HEK293T (cell line): Measurements from ENCODE around the gene PCDHGA2.
"Not testable (repeated sequence)": the region's sequence is repeated elsewhere in the genome, so short reads cannot be mapped to it uniquely, and the experiment has no call there.

Experiments
- CTCF ChIA-PET: fragments of 350-600 bp; formaldehyde crosslinking; extraction: SDS; loops from one replicate; lab custom pipeline; 2021; ENCODE audit warnings: antibody characterized with exemption, inconsistent platforms; lab: Yijun Ruan, JAX
- POLR2A ChIA-PET: fragments of 350-600 bp; formaldehyde crosslinking; extraction: SDS; loops from one replicate; lab custom pipeline; 2020; ENCODE audit warnings: antibody characterized with exemption, inconsistent platforms; lab: Yijun Ruan, JAX
- DNase-seq: peaks from one replicate; pipeline ENCODE4 v3.0.0; 2012; ENCODE audit warnings: mixed read lengths; ENCODE audit errors: extremely low spot score
- ARNT ChIP-seq: fragments of 450-650 bp; IDR thresholded peaks from 2 replicates; pipeline ENCODE4 v1.6.1; 2017; ENCODE audit warnings: mild to moderate bottlenecking
- BHLHE40 ChIP-seq: fragments of 450-650 bp; IDR thresholded peaks from 2 replicates; pipeline ENCODE4 v1.6.1; 2016; ENCODE audit warnings: mild to moderate bottlenecking, moderate library complexity, borderline replicate concordance
- CTBP1 ChIP-seq: fragments of 450-650 bp; IDR thresholded peaks from 2 replicates; pipeline ENCODE4 v1.6.1; 2016; ENCODE audit warnings: borderline replicate concordance
- ELF4 ChIP-seq: fragments of 450-650 bp; IDR thresholded peaks from 2 replicates; pipeline ENCODE4 v1.6.1; 2017; ENCODE audit warnings: antibody characterized with exemption
- FOXA1 ChIP-seq: fragments of 450-650 bp; IDR thresholded peaks from 2 replicates; pipeline ENCODE4 v1.6.1; 2016; ENCODE audit warnings: mild to moderate bottlenecking
- FOXK2 ChIP-seq: fragments of 450-650 bp; IDR thresholded peaks from 2 replicates; pipeline ENCODE4 v1.6.1; 2016; ENCODE audit warnings: mild to moderate bottlenecking
- FOXM1 ChIP-seq: fragments of 450-650 bp; IDR thresholded peaks from 2 replicates; pipeline ENCODE4 v1.6.1; 2017; ENCODE audit warnings: mild to moderate bottlenecking, borderline replicate concordance
- HDGF ChIP-seq: fragments of 450-650 bp; IDR thresholded peaks from 2 replicates; pipeline ENCODE4 v1.6.1; 2017; ENCODE audit warnings: antibody characterized with exemption, borderline replicate concordance
- L3MBTL2 ChIP-seq: fragments of 450-650 bp; conservative IDR thresholded peaks from 2 replicates; pipeline ENCODE4 v1.6.1; 2016; ENCODE audit warnings: mild to moderate bottlenecking
- LEF1 ChIP-seq: fragments of 450-650 bp; IDR thresholded peaks from 2 replicates; pipeline ENCODE4 v1.6.1; 2017; ENCODE audit warnings: mild to moderate bottlenecking, borderline replicate concordance
- NFRKB ChIP-seq: fragments of 450-650 bp; IDR thresholded peaks from 2 replicates; pipeline ENCODE4 v1.6.1; 2016; ENCODE audit warnings: mild to moderate bottlenecking, moderate library complexity
- SP1 ChIP-seq: fragments of 450-650 bp; IDR thresholded peaks from 2 replicates; pipeline ENCODE4 v1.6.1; 2017
- SUZ12 ChIP-seq: fragments of 450-650 bp; IDR thresholded peaks from 2 replicates; pipeline ENCODE4 v1.6.1; 2016; ENCODE audit warnings: mild to moderate bottlenecking
- TARDBP ChIP-seq: fragments of 450-650 bp; IDR thresholded peaks from 2 replicates; pipeline ENCODE4 v1.6.1; 2016
- ZNF384 ChIP-seq: fragments of 450-650 bp; IDR thresholded peaks from 2 replicates; pipeline ENCODE4 v1.6.1; 2016
- TF ChIP-seq, protein P1 (sequence below): fragments of 450-650 bp; IDR thresholded peaks from 2 replicates; pipeline ENCODE4 v1.6.1; 2016

PCDHGA2 gene

DNA sequence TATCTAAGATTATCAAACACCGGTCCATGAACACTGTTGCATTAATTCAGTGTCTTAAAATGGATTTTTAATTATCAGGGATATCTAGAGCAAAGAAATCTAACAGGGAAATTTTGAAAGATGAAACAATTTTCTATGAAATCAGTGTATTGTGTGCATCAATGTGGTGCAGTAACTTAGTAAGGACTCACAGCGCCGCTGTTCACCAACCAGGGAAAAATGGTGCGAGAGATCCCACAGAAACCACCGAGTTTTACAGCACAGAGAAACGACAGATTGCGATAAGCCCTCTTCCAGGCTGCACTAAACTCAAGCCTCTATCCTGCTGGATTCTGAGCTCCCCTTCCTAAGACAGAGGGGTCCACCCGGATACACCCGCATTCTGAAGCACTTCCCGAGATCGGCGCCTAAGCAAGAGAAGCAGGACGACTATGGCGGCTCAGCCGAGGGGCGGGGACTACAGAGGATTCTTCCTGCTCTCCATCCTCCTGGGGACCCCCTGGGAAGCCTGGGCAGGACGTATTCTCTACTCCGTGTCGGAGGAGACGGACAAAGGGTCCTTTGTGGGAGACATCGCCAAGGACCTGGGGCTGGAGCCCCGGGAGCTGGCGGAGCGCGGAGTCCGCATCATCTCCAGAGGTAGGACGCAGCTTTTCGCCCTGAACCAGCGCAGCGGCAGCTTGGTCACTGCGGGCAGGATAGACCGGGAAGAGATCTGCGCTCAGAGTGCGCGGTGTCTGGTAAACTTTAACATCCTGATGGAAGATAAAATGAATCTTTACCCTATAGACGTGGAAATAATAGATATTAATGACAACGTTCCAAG, 44.1 kb downstream of the PCDHGA2 start, which contains the start of gene PCDHGA7:
TSS of gene PCDHGA7 (plus strand) at position 274 of the 826 bp plus-strand sequence. CDS start at position 432, 158 bp downstream.
- peak; percentile 19 for DNase-seq
- no peak for TF ChIP-seq HDGF
- TF ChIP-seq SP1 = no peak
- TF ChIP-seq ZNF384 = no peak
- no peak for TF ChIP-seq LEF1
- no peak for TF ChIP-seq FOXA1
- TF ChIP-seq ELF4 = no peak
- ChIA-PET POLR2A (no interaction called here), CTCF (interaction anchor here (0.9 kb wide), 1 partner anchor 8 kb away, joined by 3 read pairs; no protein-coding TSS in a partner anchor)

DNA sequence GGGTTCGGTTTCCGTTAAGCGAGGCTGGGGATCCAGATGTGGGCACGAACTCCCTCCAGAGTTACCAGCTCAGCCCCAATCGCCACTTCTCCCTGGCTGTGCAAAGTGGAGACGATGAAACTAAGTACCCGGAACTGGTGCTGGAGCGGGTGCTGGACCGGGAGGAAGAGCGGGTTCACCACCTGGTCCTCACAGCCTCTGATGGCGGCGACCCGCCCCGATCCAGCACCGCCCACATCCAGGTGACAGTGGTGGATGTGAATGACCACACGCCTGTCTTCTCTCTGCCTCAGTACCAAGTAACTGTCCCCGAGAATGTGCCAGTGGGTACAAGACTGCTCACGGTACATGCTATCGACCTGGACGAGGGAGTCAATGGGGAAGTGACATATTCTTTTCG, 44.8 kb downstream of the PCDHGA2 start:
- POLR2A ChIA-PET = no interaction called here

DNA sequence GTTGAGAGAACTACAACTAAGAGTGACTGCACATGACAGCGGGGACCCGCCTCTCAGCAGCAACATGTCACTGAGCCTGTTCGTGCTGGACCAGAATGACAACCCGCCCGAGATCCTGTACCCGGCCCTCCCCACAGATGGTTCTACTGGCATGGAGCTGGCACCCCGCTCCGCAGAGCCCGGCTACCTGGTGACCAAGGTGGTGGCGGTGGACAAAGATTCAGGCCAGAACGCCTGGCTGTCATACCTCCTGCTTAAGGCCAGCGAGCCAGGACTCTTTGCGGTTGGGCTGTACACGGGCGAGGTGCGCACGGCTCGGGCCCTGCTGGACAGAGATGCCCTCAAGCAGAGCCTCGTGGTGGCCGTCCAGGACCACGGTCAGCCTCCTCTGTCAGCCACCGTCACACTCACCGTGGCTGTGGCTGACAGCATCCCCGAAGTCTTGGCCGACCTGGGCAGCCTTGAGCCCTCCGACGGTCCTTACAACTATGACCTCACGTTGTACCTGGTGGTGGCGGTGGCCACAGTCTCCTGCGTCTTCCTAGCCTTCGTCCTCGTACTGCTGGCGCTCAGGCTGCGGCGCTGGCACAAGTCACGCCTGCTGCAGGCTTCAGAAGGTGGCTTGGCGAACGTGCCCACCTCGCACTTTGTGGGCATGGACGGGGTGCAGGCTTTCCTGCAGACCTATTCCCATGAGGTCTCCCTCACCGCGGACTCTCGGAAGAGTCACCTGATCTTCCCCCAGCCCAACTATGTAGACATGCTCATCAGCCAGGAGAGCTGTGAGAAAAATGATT, 46.1 kb downstream of the PCDHGA2 start:
- TF ChIP-seq HDGF = no peak
- no peak for DNase-seq
- CTCF ChIA-PET = no interaction called here
- POLR2A ChIA-PET = no interaction called here

More for the DNA sequence above, 44.8 kb downstream of the PCDHGA2 start:
- TF ChIP-seq HDGF = no peak
- no peak for TF ChIP-seq FOXA1
- TF ChIP-seq, protein P1, sequence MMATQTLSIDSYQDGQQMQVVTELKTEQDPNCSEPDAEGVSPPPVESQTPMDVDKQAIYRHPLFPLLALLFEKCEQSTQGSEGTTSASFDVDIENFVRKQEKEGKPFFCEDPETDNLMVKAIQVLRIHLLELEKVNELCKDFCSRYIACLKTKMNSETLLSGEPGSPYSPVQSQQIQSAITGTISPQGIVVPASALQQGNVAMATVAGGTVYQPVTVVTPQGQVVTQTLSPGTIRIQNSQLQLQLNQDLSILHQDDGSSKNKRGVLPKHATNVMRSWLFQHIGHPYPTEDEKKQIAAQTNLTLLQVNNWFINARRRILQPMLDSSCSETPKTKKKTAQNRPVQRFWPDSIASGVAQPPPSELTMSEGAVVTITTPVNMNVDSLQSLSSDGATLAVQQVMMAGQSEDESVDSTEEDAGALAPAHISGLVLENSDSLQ = no peak
- no peak for TF ChIP-seq BHLHE40
- no peak for TF ChIP-seq ELF4
- no peak for TF ChIP-seq NFRKB
- TF ChIP-seq TARDBP = no peak
- no peak for TF ChIP-seq L3MBTL2
- TF ChIP-seq ZNF384 = no peak
- TF ChIP-seq CTBP1 = no peak
- no peak for TF ChIP-seq SUZ12
- TF ChIP-seq FOXM1 = no peak
- no peak for TF ChIP-seq SP1
- no peak for TF ChIP-seq LEF1
- no peak for TF ChIP-seq ARNT
- no peak for TF ChIP-seq FOXK2
- CTCF ChIA-PET = no interaction called here
- DNase-seq = no peak

DNA sequence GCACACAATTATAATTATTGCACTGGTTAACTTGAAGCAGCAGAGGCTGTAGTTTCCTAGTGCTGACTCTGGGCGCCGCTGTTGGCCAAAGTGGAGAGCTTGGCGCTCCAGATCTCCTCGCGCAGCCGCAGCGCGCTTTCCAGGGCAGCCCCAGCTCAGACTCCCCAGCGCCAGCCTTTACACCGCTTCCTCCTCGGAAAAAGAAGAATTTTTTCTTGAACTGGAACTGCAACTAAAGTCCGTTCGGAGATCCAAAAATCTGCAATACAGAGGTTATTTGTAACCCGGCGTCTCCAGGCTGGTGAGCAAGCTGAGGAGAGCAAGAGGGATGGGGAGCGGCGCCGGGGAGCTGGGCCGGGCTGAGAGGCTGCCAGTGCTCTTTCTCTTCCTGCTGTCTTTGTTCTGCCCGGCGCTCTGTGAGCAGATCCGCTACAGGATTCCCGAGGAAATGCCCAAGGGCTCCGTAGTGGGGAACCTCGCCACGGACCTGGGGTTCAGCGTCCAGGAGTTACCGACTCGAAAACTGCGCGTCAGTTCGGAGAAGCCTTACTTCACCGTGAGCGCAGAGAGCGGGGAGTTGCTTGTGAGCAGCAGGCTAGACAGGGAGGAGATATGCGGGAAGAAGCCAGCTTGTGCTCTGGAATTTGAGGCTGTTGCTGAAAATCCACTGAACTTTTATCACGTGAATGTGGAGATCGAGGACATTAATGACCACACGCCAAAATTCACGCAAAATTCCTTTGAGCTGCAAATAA, 49.2 kb downstream of the PCDHGA2 start, which contains the start of gene PCDHGB4:
TSS of gene PCDHGB4 (plus strand) at position 142 of the 755 bp plus-strand sequence. CDS start at position 329, 187 bp downstream.
- CTCF ChIA-PET = interaction anchor here (0.6 kb wide), 1 partner anchor 132 kb away, joined by 3 read pairs; no protein-coding TSS in a partner anchor
- POLR2A ChIA-PET, DNase-seq: not testable (repeated sequence)

DNA sequence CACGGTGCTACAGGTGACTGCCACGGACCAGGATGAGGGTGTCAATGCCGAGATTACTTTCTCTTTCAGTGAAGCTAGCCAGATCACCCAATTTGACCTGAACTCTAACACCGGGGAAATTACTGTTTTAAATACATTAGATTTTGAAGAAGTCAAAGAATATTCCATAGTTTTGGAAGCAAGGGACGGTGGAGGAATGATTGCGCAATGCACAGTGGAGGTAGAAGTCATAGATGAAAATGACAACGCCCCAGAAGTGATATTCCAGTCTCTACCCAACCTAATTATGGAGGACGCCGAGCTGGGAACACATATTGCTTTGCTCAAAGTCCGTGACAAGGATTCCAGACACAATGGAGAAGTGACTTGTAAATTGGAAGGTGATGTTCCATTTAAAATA, 50.1 kb downstream of the PCDHGA2 start:
- no peak for DNase-seq
- no peak for TF ChIP-seq BHLHE40
- no peak for TF ChIP-seq ZNF384
- no peak for TF ChIP-seq TARDBP
- no peak for TF ChIP-seq SUZ12
- no peak for TF ChIP-seq HDGF
- TF ChIP-seq NFRKB = no peak
- TF ChIP-seq CTBP1 = no peak
- TF ChIP-seq LEF1 = no peak
- TF ChIP-seq FOXA1 = no peak
- no peak for TF ChIP-seq L3MBTL2
- no peak for TF ChIP-seq ELF4
- no peak for TF ChIP-seq ARNT
- ChIA-PET POLR2A (no interaction called here), CTCF (no interaction called here)

DNA sequence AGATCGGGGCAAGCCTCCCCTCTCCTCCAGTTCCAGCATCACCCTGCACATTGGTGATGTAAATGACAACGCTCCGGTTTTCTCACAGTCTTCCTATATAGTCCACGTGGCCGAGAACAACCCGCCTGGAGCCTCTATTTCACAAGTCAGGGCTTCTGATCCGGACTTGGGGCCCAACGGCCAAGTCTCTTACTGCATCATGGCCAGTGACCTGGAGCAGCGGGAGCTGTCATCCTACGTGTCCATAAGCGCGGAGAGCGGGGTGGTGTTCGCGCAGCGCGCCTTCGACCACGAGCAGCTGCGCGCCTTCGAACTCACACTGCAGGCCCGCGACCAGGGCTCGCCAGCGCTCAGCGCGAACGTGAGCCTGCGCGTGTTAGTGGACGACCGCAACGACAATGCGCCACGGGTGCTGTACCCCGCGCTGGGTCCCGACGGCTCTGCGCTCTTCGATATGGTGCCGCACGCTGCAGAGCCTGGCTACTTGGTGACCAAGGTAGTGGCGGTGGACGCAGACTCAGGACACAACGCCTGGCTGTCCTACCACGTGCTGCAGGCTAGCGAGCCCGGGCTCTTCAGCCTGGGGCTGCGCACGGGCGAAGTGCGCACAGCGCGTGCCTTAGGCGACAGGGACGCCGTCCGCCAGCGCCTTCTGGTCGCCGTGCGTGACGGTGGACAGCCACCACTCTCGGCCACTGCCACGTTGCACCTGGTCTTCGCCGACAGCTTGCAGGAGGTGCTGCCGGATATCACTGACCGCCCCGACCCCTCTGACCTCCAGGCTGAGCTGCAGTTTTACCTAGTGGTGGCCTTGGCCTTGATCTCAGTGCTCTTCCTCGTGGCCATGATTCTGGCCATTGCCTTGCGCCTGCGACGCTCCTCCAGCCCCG, 50.8 kb downstream of the PCDHGA2 start:
- ChIA-PET POLR2A (no interaction called here), CTCF (interaction anchor here (0.6 kb wide), 2 partner anchors 59 to 155 kb away, joined by 3 read pairs; partner anchors contain the start of gene PCDHGA1)
- no peak for DNase-seq
- TF ChIP-seq ARNT (no peak), HDGF (no peak), SP1 (no peak), TARDBP (no peak), ZNF384 (no peak), CTBP1 (no peak), FOXK2 (no peak), ELF4 (no peak), FOXA1 (no peak), NFRKB (no peak), BHLHE40 (no peak), SUZ12 (no peak), LEF1 (no peak), FOXM1 (no peak), L3MBTL2 (no peak)
